HL-60 (cell line): ENCODE results near the gene FBH1.

Source experiments
- DNase-seq, 2 experiments: peaks; one replicate each; pipeline ENCODE4 v3.0.0-alpha.2; 2010 to 2020; ENCODE audit warnings: low read depth in 1 of 2, low spot score in 1 of 2
- H3K27ac ChIP-seq: fragments of 250-450 bp; sonication (Bioruptor Pico); replicated peaks from 2 replicates; pipeline ENCODE4 v1.5.1; 2020; ENCODE audit warnings: mild to moderate bottlenecking, moderate library complexity
- H3K27me3 ChIP-seq: fragments of 250-450 bp; sonication (Bioruptor Pico); 2 replicates; pipeline ENCODE4 v1.5.1; 2021; ENCODE audit warnings: mild to moderate bottlenecking, moderate library complexity; ENCODE audit not compliant: insufficient read depth, poor library complexity, severe bottlenecking
- H3K4me3 ChIP-seq: replicated peaks from 2 replicates; pipeline ENCODE4 v1.5.1; 2011; ENCODE audit warnings: mild to moderate bottlenecking, control low read depth, low read length; ENCODE audit not compliant: insufficient read depth
- CTCF ChIP-seq: IDR thresholded peaks from one replicate; pipeline ENCODE4 v1.5.1; 2011; ENCODE audit warnings: low read length, control low read depth, inconsistent platforms; ENCODE audit not compliant: insufficient read depth
- GABPA ChIP-seq: IDR thresholded peaks from 2 replicates; pipeline ENCODE4 v1.6.1; 2012; ENCODE audit warnings: low read depth
- POLR2AphosphoS5 ChIP-seq: IDR thresholded peaks from 2 replicates; pipeline ENCODE4 v1.6.1; 2012; ENCODE audit warnings: low read depth
- REST ChIP-seq: IDR thresholded peaks from 2 replicates; pipeline ENCODE4 v1.6.1; 2012; ENCODE audit warnings: low read depth; ENCODE audit not compliant: insufficient replicate concordance
- SPI1 ChIP-seq: IDR thresholded peaks from 2 replicates; pipeline ENCODE4 v1.6.1; 2012; ENCODE audit warnings: low read depth, mild to moderate bottlenecking, borderline replicate concordance

FBH1 gene

GRCh38 chr10:5970066-5970465 is 80.0 kb downstream of the FBH1 start:
- no peaks in the 10 kb centered on the region for H3K27me3 ChIP-seq
- TF ChIP-seq POLR2AphosphoS5: no peak
- no peak for TF ChIP-seq REST
- no peak for DNase-seq
- no peak overlapping the region for H3K27ac ChIP-seq
- no peak overlapping the region for H3K4me3 ChIP-seq

- TF ChIP-seq REST (no peak), SPI1 (no peak), POLR2AphosphoS5 (no peak), CTCF (no peak), GABPA (no peak)
- no peak overlapping the region for H3K4me3 ChIP-seq
- H3K27ac ChIP-seq: no peak overlapping the region
- no peaks in the 10 kb centered on the region for H3K27me3 ChIP-seq
- DNase-seq: no peak
These were observed 80.5 kb downstream of the FBH1 start for GRCh38 chr10:5970527-5970926.

- Histone ChIP-seq H3K27ac (no peak overlapping the region), H3K4me3 (no peak overlapping the region), H3K27me3 (no peaks in the 10 kb centered on the region)
- TF ChIP-seq GABPA (no peak), SPI1 (no peak), REST (no peak), CTCF (no peak), POLR2AphosphoS5 (no peak)
- no peak for DNase-seq
These were observed 81.3 kb downstream of the FBH1 start for GRCh38 chr10:5971315-5971832.
